Uterus (tissue), 4 donors: ENCODE data around the gene NHLRC2. TPM values are rescaled to one million over a fixed set of nuclear protein-coding genes. Genes with fewer than 3 reads are reported as not detected.

Source experiments
- DNase-seq, 2 donors: peaks; one replicate each; pipeline ENCODE4 v3.0.0-alpha.2; 2019 to 2020
- H3K27ac ChIP-seq, 2 donors: fragments of 200-600 bp; sonication (generic); 1 replicate in 1 of 2; 2 replicates in 1 of 2; pipeline ENCODE4 v1.5.1; 2016 to 2018
- H3K27me3 ChIP-seq, 2 donors: fragments of 200-600 bp; sonication (generic); one replicate each; pipeline ENCODE4 v1.5.1; 2018 to 2019; ENCODE audit warnings: control low read depth in 1 of 2
- H3K36me3 ChIP-seq, 2 donors: fragments of 200-600 bp; sonication (generic); one replicate each; pipeline ENCODE4 v1.5.1; 2019; ENCODE audit warnings: control low read depth in 1 of 2
- H3K4me1 ChIP-seq, 2 donors: fragments of 200-600 bp; sonication (generic); one replicate each; pipeline ENCODE4 v1.5.1; 2018 to 2019; ENCODE audit warnings: control low read depth in 1 of 2
- H3K4me3 ChIP-seq, 2 donors: fragments of 200-600 bp; sonication (generic); 1 replicate in 1 of 2; 2 replicates in 1 of 2; pipeline ENCODE4 v1.5.1; 2018 to 2019; ENCODE audit warnings: mild to moderate bottlenecking in 1 of 2
- H3K9me3 ChIP-seq, 2 donors: fragments of 200-600 bp; sonication (generic); one replicate each; pipeline ENCODE4 v1.5.1; 2019; ENCODE audit warnings: control low read depth in 1 of 2
- CTCF ChIP-seq, 4 experiments: fragments of 200-600 bp in 2 of 4; fragments of 450-650 bp in 2 of 4; sonication (generic) in 2 of 4; IDR thresholded peaks; one replicate each; pipeline ENCODE4 v1.5.1; 2016 to 2019; ENCODE audit warnings: antibody characterized with exemption in 4 of 4, mild to moderate bottlenecking in 2 of 4, moderate library complexity in 1 of 4
- POLR2A ChIP-seq, 2 donors: fragments of 450-650 bp; IDR thresholded peaks; one replicate each; pipeline ENCODE4 v1.6.1; 2016; ENCODE audit warnings: antibody characterized with exemption in 2 of 2, mild to moderate bottlenecking in 1 of 2, moderate library complexity in 1 of 2
- intact Hi-C: fragments of 100-400 bp; cut with DNase I; formaldehyde crosslinking; loops from one replicate; pipeline ENCODE4 v1.15.1; 2023; ENCODE audit warnings: low total_unique reads
- small RNA-seq: library from RNA; depleted of rRNA; stranded (forward); fragments of <200 nt; gene quantifications from one replicate; pipeline ENCODE3, GENCODE V24; 2016
- total RNA-seq, 4 donors: library from RNA; depleted of rRNA in 3 of 4; stranded (reverse); fragments of >200 nt in 3 of 4; gene quantifications; one replicate each; pipeline versions ENCODE4 v1.1.0 to v1.2.4, GENCODE V29; 2014 to 2023
- donor health status: DM: yes; HTN: yes; CAD: no.

Gene NHLRC2
- total RNA-seq, 4 donors from 2014 or later: 9.0 to 70.3 (median 37.1) TPM

- no peak overlapping the region for H3K27ac ChIP-seq
- no peak for DNase-seq
- no peaks in the 10 kb centered on the region for H3K27me3 ChIP-seq
- TF ChIP-seq POLR2A (IDR thresholded peaks at IDR 0.05) (no peak), CTCF (IDR thresholded peaks at IDR 0.05) (no peak)
- H3K9me3 ChIP-seq: no peaks in the 10 kb centered on the region
- H3K4me3 ChIP-seq: no peak overlapping the region
- no peaks in the 10 kb centered on the region for H3K36me3 ChIP-seq
- peaks cover 0 to 5% of the 10 kb centered on the region in 2 donors for H3K4me1 ChIP-seq
- intact Hi-C loops: no loop called here
Observed at GRCh38 chr10:113960617-113961181, 106.2 kb downstream of the NHLRC2 start.

GRCh38 chr10:113961182-113962031 lies 106.9 kb downstream of the NHLRC2 start:
- H3K27me3 ChIP-seq: no peaks in the 10 kb centered on the region
- H3K4me1 ChIP-seq: peaks cover 0 to 5% of the 10 kb centered on the region in 2 donors
- DNase-seq: no peak
- TF ChIP-seq CTCF (IDR thresholded peaks at IDR 0.05) (no peak), POLR2A (IDR thresholded peaks at IDR 0.05) (no peak)
- H3K36me3 ChIP-seq: no peaks in the 10 kb centered on the region
- no peak overlapping the region for H3K27ac ChIP-seq
- H3K9me3 ChIP-seq: no peaks in the 10 kb centered on the region
- intact Hi-C loops: no loop called here
- H3K4me3 ChIP-seq: no peak overlapping the region

- Histone ChIP-seq H3K27ac (no peak overlapping the region), H3K36me3 (no peaks in the 10 kb centered on the region), H3K9me3 (no peaks in the 10 kb centered on the region), H3K4me1 (no peaks in the 10 kb centered on the region), H3K4me3 (no peak overlapping the region), H3K27me3 (no peaks in the 10 kb centered on the region)
- no peak for DNase-seq
- TF ChIP-seq POLR2A (IDR thresholded peaks at IDR 0.05) (no peak), CTCF (IDR thresholded peaks at IDR 0.05) (no peak)
- intact Hi-C loops: no loop called here
Observed at GRCh38 chr10:113965077-113965476, 110.6 kb downstream of the NHLRC2 start.

- Histone ChIP-seq H3K4me1 (no peaks in the 10 kb centered on the region), H3K9me3 (no peaks in the 10 kb centered on the region), H3K27me3 (no peaks in the 10 kb centered on the region), H3K36me3 (no peaks in the 10 kb centered on the region), H3K27ac (no peak overlapping the region), H3K4me3 (no peak overlapping the region)
- TF ChIP-seq CTCF (IDR thresholded peaks at IDR 0.05): no peak
- TF ChIP-seq POLR2A (IDR thresholded peaks at IDR 0.05): no peak
- intact Hi-C loops: no loop called here
- DNase-seq: no peak
Observed at GRCh38 chr10:113965683-113966082, 111.2 kb downstream of the NHLRC2 start.

Small RNA genes within 50 kb of the gene (small RNA-seq; reads per million reads assigned to genes)
- gene RF00560: not detected

Other genes starting within 250 kb of the NHLRC2 start
- gene NRAP, start 190.6 kb upstream of the NHLRC2 start, total RNA-seq: under 1 TPM in 2 of 4 donors, not detected in 2; 0.07 to 0.37 TPM
- gene CASP7, start 174.7 kb upstream of the NHLRC2 start, total RNA-seq: 10 to 100 TPM in 3 of 4 donors, 1 to 10 TPM in 1; 8.5 to 48.3 (median 20.3) TPM
- under 1 TPM in 1 of 4 donors, not detected in 3; 0.14 TPM for gene PLEKHS1, start 103.0 kb upstream of the NHLRC2 start, total RNA-seq
- gene DCLRE1A, start 579 bp upstream of the NHLRC2 start, total RNA-seq: 10 to 100 TPM in 1 of 4 donors, 1 to 10 TPM in 2, under 1 TPM in 1; 0.26 to 16.1 (median 4.4) TPM
- gene ADRB1, start 189.2 kb downstream of the NHLRC2 start, total RNA-seq: under 1 TPM in 1 of 4 donors, not detected in 3; 0.18 TPM